Neural cell (in vitro differentiated cells): ENCODE data around the gene KIRREL3. TPM values are rescaled to one million over a fixed set of nuclear protein-coding genes. Genes with fewer than 3 reads are reported as not detected.

Source experiments
- H2AFZ ChIP-seq: fragments of 200-600, 300-800 bp; sonication (generic), shearing (Covaris generic); 2 replicates; pipeline ENCODE4 v1.6.0; 2014; ENCODE audit warnings: low read depth, mild to moderate bottlenecking, antibody characterized with exemption, low read length, moderate library complexity
- H3F3A ChIP-seq: fragments of 200-600 bp; shearing (Covaris generic); 2 replicates; pipeline ENCODE4 v1.6.1; 2016; ENCODE audit warnings: mild to moderate bottlenecking, moderate library complexity, mixed read lengths, antibody characterized with exemption, low read length; ENCODE audit not compliant: insufficient read depth, poor library complexity, severe bottlenecking
- H3K27ac ChIP-seq: fragments of 200-600, 300-800 bp; sonication (generic), shearing (Covaris generic); 2 replicates; pipeline ENCODE4 v1.5.1; 2014; ENCODE audit warnings: mild to moderate bottlenecking, low read length, moderate library complexity
- H3K27me3 ChIP-seq: fragments of 300-800, 200-600 bp; sonication (generic), shearing (Covaris generic); 2 replicates; pipeline ENCODE4 v1.6.0; 2014; ENCODE audit warnings: mild to moderate bottlenecking, low read depth, low read length, moderate library complexity; ENCODE audit not compliant: insufficient read depth
- H3K36me3 ChIP-seq: fragments of 300-800, 200-600 bp; sonication (generic), shearing (Covaris generic); 2 replicates; pipeline ENCODE4 v1.5.1; 2014; ENCODE audit warnings: mild to moderate bottlenecking, antibody characterized with exemption, low read length, moderate library complexity; ENCODE audit not compliant: insufficient read depth
- H3K4me2 ChIP-seq: fragments of 300-800, 200-600 bp; sonication (generic), shearing (Covaris generic); 2 replicates; pipeline ENCODE4 v1.6.0; 2014; ENCODE audit warnings: mild to moderate bottlenecking, low read length
- H3K4me3 ChIP-seq: fragments of 300-800, 200-600 bp; sonication (generic), shearing (Covaris generic); 2 replicates; pipeline ENCODE4 v1.5.1; 2014; ENCODE audit warnings: mild to moderate bottlenecking, low read length, moderate library complexity
- H3K79me2 ChIP-seq: fragments of 200-600 bp; shearing (Covaris generic); replicated peaks from 2 replicates; pipeline ENCODE4 v1.6.0; 2014; ENCODE audit warnings: mild to moderate bottlenecking, low read length, moderate library complexity; ENCODE audit not compliant: insufficient read depth
- H3K9ac ChIP-seq: fragments of 300-800, 200-600 bp; sonication (generic), shearing (Covaris generic); 2 replicates; pipeline ENCODE4 v1.6.1; 2016; ENCODE audit warnings: mild to moderate bottlenecking, low read length, mixed read lengths
- H3K9me2 ChIP-seq: fragments of 200-600 bp; shearing (Covaris generic); 2 replicates; pipeline ENCODE4 v1.6.1; 2016; ENCODE audit warnings: mild to moderate bottlenecking, low read length, mixed read lengths; ENCODE audit not compliant: insufficient read depth
- H3K9me3 ChIP-seq: fragments of 200-600, 300-800 bp; sonication (generic), shearing (Covaris generic); 2 replicates; pipeline ENCODE4 v1.6.1; 2016; ENCODE audit warnings: mild to moderate bottlenecking, mixed run types, low read length, moderate library complexity, mixed read lengths
- H4K20me1 ChIP-seq: fragments of 200-600 bp; shearing (Covaris generic); 2 replicates; pipeline ENCODE4 v1.6.1; 2016; ENCODE audit warnings: mild to moderate bottlenecking, mixed run types; ENCODE audit not compliant: insufficient read depth
- CTCF ChIP-seq: fragments of 450-650 bp; IDR thresholded peaks from 2 replicates; pipeline ENCODE4 v1.5.1; 2014; ENCODE audit warnings: antibody characterized with exemption, mild to moderate bottlenecking, moderate library complexity; ENCODE audit not compliant: poor library complexity, severe bottlenecking
- EP300 ChIP-seq: fragments of 450-650 bp; conservative IDR thresholded peaks from 2 replicates; pipeline ENCODE4 v1.6.1; 2014; ENCODE audit warnings: antibody characterized with exemption, mild to moderate bottlenecking, moderate library complexity; ENCODE audit not compliant: poor library complexity, severe bottlenecking
- EZH2 ChIP-seq: fragments of 200-600, 300-800 bp; shearing (Covaris generic), sonication (generic); IDR thresholded peaks from 2 replicates; pipeline ENCODE4 v1.6.1; 2014; ENCODE audit warnings: antibody characterized with exemption, low read length, borderline replicate concordance, mild to moderate bottlenecking; ENCODE audit not compliant: insufficient read depth, poor library complexity, severe bottlenecking
- MXI1 ChIP-seq: fragments of 450-650 bp; conservative IDR thresholded peaks from 2 replicates; pipeline ENCODE4 v1.6.1; 2014; ENCODE audit warnings: antibody characterized with exemption, mild to moderate bottlenecking; ENCODE audit not compliant: poor library complexity, severe bottlenecking
- POLR2AphosphoS5 ChIP-seq: IDR thresholded peaks from 2 replicates; pipeline ENCODE4 v1.6.1; 2012
- RAD21 ChIP-seq: fragments of 450-650 bp; conservative IDR thresholded peaks from 2 replicates; pipeline ENCODE4 v1.6.1; 2014; ENCODE audit warnings: antibody characterized with exemption, mild to moderate bottlenecking, moderate library complexity
- REST ChIP-seq: IDR thresholded peaks from 2 replicates; pipeline ENCODE4 v1.6.1; 2012; ENCODE audit warnings: borderline replicate concordance
- SMC3 ChIP-seq: fragments of 450-650 bp; conservative IDR thresholded peaks from 2 replicates; pipeline ENCODE4 v1.6.1; 2014; ENCODE audit warnings: antibody characterized with exemption, mild to moderate bottlenecking, moderate library complexity; ENCODE audit not compliant: poor library complexity
- TAF1 ChIP-seq: IDR thresholded peaks from 2 replicates; pipeline ENCODE4 v1.6.1; 2012; ENCODE audit warnings: low read depth
- polyA plus RNA-seq: library from polyadenylated mRNA; depleted of rRNA; stranded (reverse); fragments of >200 nt; gene quantifications from 2 replicates; pipeline ENCODE4 v1.2.3, GENCODE V29; 2014

KIRREL3 gene
- polyA plus RNA-seq, 1 donor from 2014 or later = 23.8 TPM

- TF ChIP-seq CTCF = no peak
- no peak for TF ChIP-seq TAF1
- TF ChIP-seq RAD21 = no peak
- TF ChIP-seq MXI1 = no peak
- no peak for TF ChIP-seq SMC3
- TF ChIP-seq REST = no peak
- TF ChIP-seq POLR2AphosphoS5 = no peak
- no peak for TF ChIP-seq EZH2
- Histone ChIP-seq H3K9ac (no peak overlapping the region), H3K4me2 (no peak overlapping the region), H3K9me2 (no peaks in the 10 kb centered on the region), H3K4me3 (no peak overlapping the region), H3K9me3 (no peaks in the 10 kb centered on the region), H2AFZ (no peak overlapping the region), H3K27me3 (no peaks in the 10 kb centered on the region), H3K79me2 (no peaks in the 10 kb centered on the region), H3F3A (no peaks in the 10 kb centered on the region), H4K20me1 (no peaks in the 10 kb centered on the region), H3K27ac (no peak overlapping the region), H3K36me3 (no peaks in the 10 kb centered on the region)
Observed at GRCh38 chr11:126951465-126951864, 49.1 kb downstream of the KIRREL3 start.

GRCh38 chr11:126949066-126949891, 51.3 kb downstream of the KIRREL3 start:
- Histone ChIP-seq H3K9me2 (no peaks in the 10 kb centered on the region), H3K4me3 (no peak overlapping the region), H3K79me2 (no peaks in the 10 kb centered on the region), H3K9ac (no peak overlapping the region), H2AFZ (no peak overlapping the region), H3K27me3 (no peaks in the 10 kb centered on the region), H3K9me3 (no peaks in the 10 kb centered on the region), H3F3A (no peaks in the 10 kb centered on the region), H3K4me2 (no peak overlapping the region), H3K36me3 (no peaks in the 10 kb centered on the region), H4K20me1 (no peaks in the 10 kb centered on the region), H3K27ac (no peak overlapping the region)
- TF ChIP-seq RAD21 (no peak), EZH2 (no peak), POLR2AphosphoS5 (no peak), CTCF (no peak), EP300 (no peak), REST (no peak), TAF1 (no peak), MXI1 (no peak), SMC3 (no peak)
